ENCODE results near the gene DOCK11. TPM values are rescaled to one million over a fixed set of nuclear protein-coding genes. Genes with fewer than 3 reads are reported as not detected.
"Not testable (repeated sequence)": the region's sequence is repeated elsewhere in the genome, so short reads cannot be mapped to it uniquely, and the experiment has no call there.

Gene DOCK11
- total RNA-seq, 4 donors from 2014 or later: 62.1 to 156 (median 76.3) TPM

GRCh38 chrX:118569676-118570075, 74.1 kb downstream of the DOCK11 start:
- ATAC-seq (ENCODE audit: low FRiP score) (no peak), DNase-seq (ENCODE audit: low spot score) (no peak)
- TF ChIP-seq CTCF (IDR thresholded peaks at IDR 0.05): no peak

- ATAC-seq (ENCODE audit: low FRiP score) (peak; percentile 35), DNase-seq (ENCODE audit: low spot score) (no peak)
- no peak for TF ChIP-seq CTCF (IDR thresholded peaks at IDR 0.05)
These were observed 74.6 kb downstream of the DOCK11 start for GRCh38 chrX:118570209-118570608.

GRCh38 chrX:118571836-118572235, 76.2 kb downstream of the DOCK11 start:
- DNase-seq (ENCODE audit: low spot score) (no peak), ATAC-seq (ENCODE audit: low FRiP score) (no peak)
- TF ChIP-seq CTCF (IDR thresholded peaks at IDR 0.05): no peak

- TF ChIP-seq CTCF (IDR thresholded peaks at IDR 0.05): no peak
- ATAC-seq (ENCODE audit: low FRiP score) (no peak), DNase-seq (ENCODE audit: low spot score) (no peak)
These were observed 79.1 kb downstream of the DOCK11 start for GRCh38 chrX:118574666-118575065.

GRCh38 chrX:118577041-118577440, 81.4 kb downstream of the DOCK11 start:
- no peak for DNase-seq (ENCODE audit: low spot score)
- ATAC-seq (ENCODE audit: low FRiP score): no peak
- no peak for TF ChIP-seq CTCF (IDR thresholded peaks at IDR 0.05)

- TF ChIP-seq CTCF (IDR thresholded peaks at IDR 0.05): no peak
- ATAC-seq (ENCODE audit: low FRiP score) (no peak), DNase-seq (ENCODE audit: low spot score) (no peak)
These were observed 83.8 kb downstream of the DOCK11 start for GRCh38 chrX:118579417-118579816.

- DNase-seq (ENCODE audit: low spot score); ATAC-seq (ENCODE audit: low FRiP score): not testable (repeated sequence)
These were observed 87.3 kb downstream of the DOCK11 start for GRCh38 chrX:118582926-118583325.

GRCh38 chrX:118583781-118584180, 88.2 kb downstream of the DOCK11 start:
- ATAC-seq (ENCODE audit: low FRiP score): no peak
- DNase-seq (ENCODE audit: low spot score): no peak
- no peak for TF ChIP-seq CTCF (IDR thresholded peaks at IDR 0.05)
